Sigmoid colon (tissue), 7 donors: ENCODE data around the gene FOXRED2. TPM values are rescaled to one million over a fixed set of nuclear protein-coding genes. Genes with fewer than 3 reads are reported as not detected.

Experiments
- DNase-seq: peaks from one replicate; pipeline ENCODE4 v3.0.0-alpha.2; 2019
- H3K27ac ChIP-seq, 4 donors: fragments of 200-600 bp; sonication (generic); one replicate each; pipeline ENCODE4 v1.5.1; 2016 to 2019; ENCODE audit warnings: mild to moderate bottlenecking in 1 of 4
- H3K27me3 ChIP-seq, 3 donors: fragments of 200-600 bp; sonication (generic); one replicate each; pipeline ENCODE4 v1.5.1; 2019; ENCODE audit warnings: mild to moderate bottlenecking in 1 of 3
- H3K36me3 ChIP-seq, 4 donors: fragments of 200-600 bp; sonication (generic); one replicate each; pipeline ENCODE4 v1.5.1; 2016 to 2019
- H3K4me1 ChIP-seq, 4 donors: fragments of 200-600 bp; sonication (generic); one replicate each; pipeline ENCODE4 v1.5.1; 2017 to 2019
- H3K4me3 ChIP-seq, 4 donors: fragments of 200-600 bp; sonication (generic); one replicate each; pipeline ENCODE4 v1.5.1; 2017 to 2019; ENCODE audit warnings: mild to moderate bottlenecking in 2 of 4, moderate library complexity in 1 of 4
- H3K9me3 ChIP-seq, 4 donors: fragments of 200-600 bp in 3 of 4; sonication (generic) in 3 of 4; one replicate each; pipeline versions ENCODE4 v1.5.1 to v1.6.1; 2013 to 2019
- CTCF ChIP-seq, 4 experiments: fragments of 450-650 bp in 3 of 4; fragments of 200-600 bp in 1 of 4; IDR thresholded peaks; one replicate each; pipeline ENCODE4 v1.5.1; 2016 to 2019; ENCODE audit warnings: antibody characterized with exemption in 4 of 4, mild to moderate bottlenecking in 3 of 4, moderate library complexity in 2 of 4
- EP300 ChIP-seq, 4 donors: sonication (generic); formaldehyde crosslinking; IDR thresholded peaks; one replicate each; pipeline ENCODE4 v1.6.1; 2017; ENCODE audit warnings: antibody characterized with exemption in 4 of 4
- POLR2A ChIP-seq, 2 donors: fragments of 450-650 bp; IDR thresholded peaks; one replicate each; pipeline ENCODE4 v1.6.1; 2016; ENCODE audit warnings: antibody characterized with exemption in 2 of 2, mild to moderate bottlenecking in 2 of 2, moderate library complexity in 2 of 2
- POLR2AphosphoS5 ChIP-seq, 4 donors: sonication (generic); formaldehyde crosslinking; IDR thresholded peaks; one replicate each; pipeline ENCODE4 v1.6.1; 2017; ENCODE audit warnings: antibody characterized with exemption in 4 of 4
- WGBS, 2 donors: extraction: QIAGEN DNeasy Blood & Tissue Kit; methylation state at CpG; one replicate each; pipeline ENCODE4 v1.1.7; 2013; 5-methylcytosine and 5-hydroxymethylcytosine counted together
- intact Hi-C: fragments of 100-400 bp; cut with DNase I; formaldehyde crosslinking; loops from one replicate; pipeline ENCODE4 v1.15.1; 2023
- polyA plus RNA-seq, 3 donors: library from polyadenylated mRNA; stranded (reverse); fragments of 200-250 nt; gene quantifications; one replicate each; pipeline ENCODE4 v1.2.3, GENCODE V29; 2013
- total RNA-seq, 4 donors: library from RNA; depleted of rRNA; stranded (reverse); fragments of >200 nt; gene quantifications; one replicate each; pipeline ENCODE4 v1.1.0, GENCODE V29; 2016
- donor health status: healthy with polysubstance abuse.
- donor health status: Bipolar disorder and iron deficiency.
- donor health status: healthy.

The FOXRED2 gene
- total and polyA plus RNA-seq, 7 donors, result under 0.01 to 5.4 (median 4.6) TPM

- WGBS, 2 donors, result 70 to 79% methylated on average over 8 of the region's 8 CpGs
- Histone ChIP-seq H3K36me3 (no peaks in the 10 kb centered on the region), H3K4me3 (no peak overlapping the region), H3K27ac (peak overlapping the region; percentile 87 to 98 (median 94)), H3K27me3 (no peaks in the 10 kb centered on the region), H3K4me1 (peaks cover 0 to 56% (median 47%) of the 10 kb centered on the region in 4 donors), H3K9me3 (no peaks in the 10 kb centered on the region)
- intact Hi-C loops, result no loop called here
- TF ChIP-seq POLR2AphosphoS5 (IDR thresholded peaks at IDR 0.05) (no peak), CTCF (IDR thresholded peaks at IDR 0.05) (no peak), EP300 (IDR thresholded peaks at IDR 0.05) (no peak), POLR2A (IDR thresholded peaks at IDR 0.05) (no peak)
- DNase-seq, result no peak
These were observed 46.6 kb downstream of the FOXRED2 start for GRCh38 chr22:36460202-36460601.

- Histone ChIP-seq H3K4me3 (no peak overlapping the region), H3K36me3 (no peaks in the 10 kb centered on the region), H3K27me3 (no peaks in the 10 kb centered on the region), H3K27ac (peak overlapping the region; percentile 92 to 98 (median 96)), H3K9me3 (no peaks in the 10 kb centered on the region), H3K4me1 (peaks cover 0 to 66% (median 55%) of the 10 kb centered on the region in 4 donors)
- peak; percentile 83 for DNase-seq
- intact Hi-C loops, result no loop called here
- TF ChIP-seq POLR2AphosphoS5 (IDR thresholded peaks at IDR 0.05) (peak in 3 of 4 donors; percentile 40 to 65 (median 43)), POLR2A (IDR thresholded peaks at IDR 0.05) (no peak)
- 69 to 71% methylated on average over 14 of the region's 14 CpGs for WGBS, 2 donors
These were observed 49.0 kb downstream of the FOXRED2 start for GRCh38 chr22:36457688-36458450.

GRCh38 chr22:36456464-36456845 lies 50.4 kb downstream of the FOXRED2 start:
- Histone ChIP-seq H3K4me3 (no peak overlapping the region), H3K27ac (peak overlapping the region; percentile 92 to 98 (median 96)), H3K9me3 (no peaks in the 10 kb centered on the region), H3K27me3 (no peaks in the 10 kb centered on the region), H3K36me3 (no peaks in the 10 kb centered on the region), H3K4me1 (peaks cover 0 to 68% (median 51%) of the 10 kb centered on the region in 4 donors)
- TF ChIP-seq POLR2AphosphoS5 (IDR thresholded peaks at IDR 0.05), result no peak
- TF ChIP-seq POLR2A (IDR thresholded peaks at IDR 0.05), result no peak
- no peak for TF ChIP-seq EP300 (IDR thresholded peaks at IDR 0.05)
- TF ChIP-seq CTCF (IDR thresholded peaks at IDR 0.05), result no peak
- DNase-seq, result no peak
- 85 to 88% methylated on average over 12 of the region's 12 CpGs for WGBS, 2 donors
- intact Hi-C loops, result no loop called here

- TF ChIP-seq EP300 (IDR thresholded peaks at IDR 0.05), result no peak
- TF ChIP-seq POLR2AphosphoS5 (IDR thresholded peaks at IDR 0.05), result no peak
- no peak for TF ChIP-seq POLR2A (IDR thresholded peaks at IDR 0.05)
- no peak for TF ChIP-seq CTCF (IDR thresholded peaks at IDR 0.05)
- Histone ChIP-seq H3K27me3 (no peaks in the 10 kb centered on the region), H3K4me1 (peaks cover 0 to 67% (median 54%) of the 10 kb centered on the region in 4 donors), H3K36me3 (no peaks in the 10 kb centered on the region), H3K27ac (peak overlapping the region; percentile 92 to 98 (median 96)), H3K9me3 (no peaks in the 10 kb centered on the region), H3K4me3 (peak overlapping the region; percentile 51 to 61 (median 59))
- intact Hi-C loops, result loop anchor here (1.0 kb wide), 1 partner anchor 68 kb away; no protein-coding TSS in a partner anchor
- 36 to 56% methylated on average over 21 of the region's 21 CpGs for WGBS, 2 donors
- no peak for DNase-seq
These were observed 51.0 kb downstream of the FOXRED2 start for GRCh38 chr22:36455571-36456463.
